GM23338 (cell line): Measurements from ENCODE around the gene LHX8. TPM values are rescaled to one million over a fixed set of nuclear protein-coding genes. Genes with fewer than 3 reads are reported as not detected.

Experiments
- ATAC-seq: fragments of 200-7000 bp; cut with Tn5 transposase; 3 replicates; pipeline ENCODE4 v1.9.1; 2020
- DNase-seq: peaks from one replicate; pipeline ENCODE4 v3.0.0-alpha.2; 2015; ENCODE audit warnings: low spot score
- H2AFZ ChIP-seq: fragments of 200-600 bp; sonication (generic); 2 replicates; pipeline ENCODE4 v1.8.0; 2016; ENCODE audit warnings: antibody characterized with exemption, mild to moderate bottlenecking, moderate library complexity
- H3F3A ChIP-seq: fragments of 200-600 bp; sonication (generic); replicated peaks from 2 replicates; pipeline ENCODE4 v1.8.0; 2017; ENCODE audit warnings: antibody characterized with exemption, mixed run types, low read depth
- H3K27ac ChIP-seq: fragments of 200-600 bp; sonication (generic); 2 replicates; pipeline ENCODE4 v1.6.1; 2016; ENCODE audit warnings: low read depth
- H3K27me3 ChIP-seq: fragments of 200-600 bp; sonication (generic); 2 replicates; pipeline ENCODE4 v1.8.0; 2016; ENCODE audit warnings: mild to moderate bottlenecking, mixed run types, moderate library complexity; ENCODE audit not compliant: insufficient read depth
- H3K36me3 ChIP-seq: fragments of 200-600 bp; sonication (generic); 2 replicates; pipeline ENCODE4 v1.8.0; 2016; ENCODE audit warnings: mild to moderate bottlenecking; ENCODE audit not compliant: insufficient read depth
- H3K4me1 ChIP-seq: fragments of 200-600 bp; sonication (generic); 2 replicates; pipeline ENCODE4 v1.8.0; 2016; ENCODE audit warnings: mild to moderate bottlenecking, moderate library complexity; ENCODE audit not compliant: insufficient read depth
- H3K4me2 ChIP-seq: fragments of 200-600 bp; sonication (generic); 2 replicates; pipeline ENCODE4 v1.7.1; 2017; ENCODE audit warnings: mixed run types
- H3K4me3 ChIP-seq: fragments of 200-600 bp; sonication (generic); 2 replicates; pipeline ENCODE4 v1.6.1; 2016; ENCODE audit warnings: mixed run types
- H3K79me2 ChIP-seq: fragments of 200-600 bp; sonication (generic); replicated peaks from 2 replicates; pipeline ENCODE4 v1.8.0; 2017; ENCODE audit warnings: mild to moderate bottlenecking; ENCODE audit not compliant: insufficient read depth
- H3K9me2 ChIP-seq: fragments of 200-600 bp; sonication (generic); 2 replicates; pipeline ENCODE4 v1.8.0; 2017; ENCODE audit not compliant: insufficient read depth
- H4K20me1 ChIP-seq: fragments of 200-600 bp; sonication (generic); replicated peaks from 2 replicates; pipeline ENCODE4 v1.8.0; 2017; ENCODE audit warnings: mild to moderate bottlenecking; ENCODE audit not compliant: insufficient read depth
- H3K27ac Mint-ChIP-seq: 2 replicates; pipeline ENCODE4 v1.8.0; 2020; ENCODE audit warnings: inconsistent platforms, mild to moderate bottlenecking, moderate library complexity, mixed read lengths
- H3K27me3 Mint-ChIP-seq: 3 replicates; pipeline ENCODE4 v1.8.0; 2022; ENCODE audit warnings: low read depth, mild to moderate bottlenecking, moderate library complexity, mixed read lengths, inconsistent platforms; ENCODE audit not compliant: insufficient read depth, poor library complexity
- H3K36me3 Mint-ChIP-seq: 3 replicates; pipeline ENCODE4 v1.8.0; 2021; ENCODE audit warnings: low read depth, mild to moderate bottlenecking, inconsistent platforms, moderate library complexity, mixed read lengths
- H3K4me1 Mint-ChIP-seq: 3 replicates; pipeline ENCODE4 v1.8.0; 2020; ENCODE audit warnings: mild to moderate bottlenecking, inconsistent platforms, mixed read lengths
- H3K4me3 Mint-ChIP-seq: 3 replicates; pipeline ENCODE4 v1.8.0; 2021; ENCODE audit warnings: moderate library complexity, mild to moderate bottlenecking, inconsistent platforms, mixed read lengths
- H3K9me3 Mint-ChIP-seq: 3 replicates; pipeline ENCODE4 v1.8.0; 2020; ENCODE audit warnings: moderate library complexity, mild to moderate bottlenecking, inconsistent platforms, mixed read lengths
- CREB1 ChIP-seq: fragments of 250-450 bp; sonication (Bioruptor Pico); IDR thresholded peaks from 2 replicates; pipeline ENCODE4 v1.5.0; 2020; ENCODE audit warnings: low read depth, mild to moderate bottlenecking, moderate library complexity
- EZH2 ChIP-seq: fragments of 200-600 bp; sonication (generic); IDR thresholded peaks from one replicate; pipeline ENCODE4 v1.8.0; 2017; ENCODE audit warnings: antibody characterized with exemption, mild to moderate bottlenecking, low read depth; ENCODE audit not compliant: unreplicated experiment
- EZH2phosphoT487 ChIP-seq: fragments of 200-600 bp; sonication (generic); IDR thresholded peaks from one replicate; pipeline ENCODE4 v1.8.1; 2018; ENCODE audit warnings: antibody characterized with exemption; ENCODE audit not compliant: unreplicated experiment
- JUNB ChIP-seq: IDR thresholded peaks from one replicate; pipeline ENCODE4 v1.6.1; 2016; ENCODE audit warnings: antibody characterized with exemption; ENCODE audit not compliant: unreplicated experiment
- NANOG ChIP-seq: IDR thresholded peaks from 2 replicates; pipeline ENCODE4 v1.6.1; 2016; ENCODE audit warnings: antibody characterized with exemption, borderline replicate concordance
- POLR2AphosphoS5 ChIP-seq: IDR thresholded peaks from 2 replicates; pipeline ENCODE4 v1.6.1; 2016; ENCODE audit warnings: antibody characterized with exemption, low read depth
- STAT1 ChIP-seq: IDR thresholded peaks from one replicate; pipeline ENCODE4 v1.6.1; 2016; ENCODE audit warnings: antibody characterized with exemption; ENCODE audit not compliant: unreplicated experiment
- ZNF331 ChIP-seq: fragments of 250-450 bp; sonication (Bioruptor Pico); IDR thresholded peaks from 2 replicates; pipeline ENCODE4 v1.5.0; 2020; ENCODE audit warnings: low read depth, mild to moderate bottlenecking, moderate library complexity
- polyA plus RNA-seq: library from polyadenylated mRNA; unstranded; fragments of >200 nt; fragmentation: Nextera tagmentation; extraction: Ambion mirVana; gene quantifications from 2 replicates; pipeline ENCODE4 v1.2.1, GENCODE V29; 2016
- total RNA-seq: library from RNA; depleted of rRNA; stranded (reverse); fragments of >200 nt; shearing (Covaris generic); gene quantifications from 2 replicates; pipeline ENCODE4 v1.2.3, GENCODE V29; 2014
- TF ChIP-seq, protein P1 (sequence below): fragments of 250-450 bp; sonication (Bioruptor Pico); IDR thresholded peaks from 2 replicates; pipeline ENCODE4 v1.5.0; 2020; ENCODE audit warnings: mild to moderate bottlenecking, moderate library complexity
- TF ChIP-seq, protein P2 (sequence below): IDR thresholded peaks from 2 replicates; pipeline ENCODE4 v1.6.1; 2016; ENCODE audit warnings: antibody characterized with exemption
- TF ChIP-seq, protein P3 (sequence below): IDR thresholded peaks from one replicate; pipeline ENCODE4 v1.6.1; 2018; ENCODE audit warnings: antibody characterized with exemption; ENCODE audit not compliant: unreplicated experiment
- TF ChIP-seq, protein P4 (sequence below), 2 experiments: fragments of 200-600 bp in 1 of 2; sonication (generic) in 1 of 2; conservative IDR thresholded peaks; 2 replicates each; pipeline versions ENCODE4 v1.5.1 to v1.6.1; 2016 to 2017; ENCODE audit warnings: antibody characterized with exemption in 2 of 2, low read depth in 2 of 2, mild to moderate bottlenecking in 2 of 2, moderate library complexity in 1 of 2

Gene LHX8
- total and polyA plus RNA-seq, 2 experiments from 2014 or later: 0.68 to 0.73 TPM

DNA sequence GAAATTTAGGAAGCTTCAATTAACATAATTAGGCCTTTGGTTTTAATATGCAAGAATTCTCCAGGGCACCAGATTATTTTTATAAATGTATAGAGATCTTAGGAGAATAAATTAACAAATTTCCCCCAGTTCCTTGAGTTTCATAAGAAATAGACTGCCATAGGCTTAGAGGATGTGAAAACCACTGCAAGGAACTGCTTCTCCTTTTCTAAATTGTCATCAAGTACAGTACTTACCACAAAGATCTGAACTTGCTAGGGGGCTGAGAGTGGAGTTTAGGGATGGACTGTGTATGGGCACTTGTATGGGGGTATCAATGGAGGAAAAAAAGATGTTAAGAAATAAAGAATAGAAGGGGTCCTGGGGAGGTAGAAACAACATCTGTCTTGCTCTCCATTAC lies 31.1 kb downstream of the LHX8 start (continued):
- TF ChIP-seq, protein P1, sequence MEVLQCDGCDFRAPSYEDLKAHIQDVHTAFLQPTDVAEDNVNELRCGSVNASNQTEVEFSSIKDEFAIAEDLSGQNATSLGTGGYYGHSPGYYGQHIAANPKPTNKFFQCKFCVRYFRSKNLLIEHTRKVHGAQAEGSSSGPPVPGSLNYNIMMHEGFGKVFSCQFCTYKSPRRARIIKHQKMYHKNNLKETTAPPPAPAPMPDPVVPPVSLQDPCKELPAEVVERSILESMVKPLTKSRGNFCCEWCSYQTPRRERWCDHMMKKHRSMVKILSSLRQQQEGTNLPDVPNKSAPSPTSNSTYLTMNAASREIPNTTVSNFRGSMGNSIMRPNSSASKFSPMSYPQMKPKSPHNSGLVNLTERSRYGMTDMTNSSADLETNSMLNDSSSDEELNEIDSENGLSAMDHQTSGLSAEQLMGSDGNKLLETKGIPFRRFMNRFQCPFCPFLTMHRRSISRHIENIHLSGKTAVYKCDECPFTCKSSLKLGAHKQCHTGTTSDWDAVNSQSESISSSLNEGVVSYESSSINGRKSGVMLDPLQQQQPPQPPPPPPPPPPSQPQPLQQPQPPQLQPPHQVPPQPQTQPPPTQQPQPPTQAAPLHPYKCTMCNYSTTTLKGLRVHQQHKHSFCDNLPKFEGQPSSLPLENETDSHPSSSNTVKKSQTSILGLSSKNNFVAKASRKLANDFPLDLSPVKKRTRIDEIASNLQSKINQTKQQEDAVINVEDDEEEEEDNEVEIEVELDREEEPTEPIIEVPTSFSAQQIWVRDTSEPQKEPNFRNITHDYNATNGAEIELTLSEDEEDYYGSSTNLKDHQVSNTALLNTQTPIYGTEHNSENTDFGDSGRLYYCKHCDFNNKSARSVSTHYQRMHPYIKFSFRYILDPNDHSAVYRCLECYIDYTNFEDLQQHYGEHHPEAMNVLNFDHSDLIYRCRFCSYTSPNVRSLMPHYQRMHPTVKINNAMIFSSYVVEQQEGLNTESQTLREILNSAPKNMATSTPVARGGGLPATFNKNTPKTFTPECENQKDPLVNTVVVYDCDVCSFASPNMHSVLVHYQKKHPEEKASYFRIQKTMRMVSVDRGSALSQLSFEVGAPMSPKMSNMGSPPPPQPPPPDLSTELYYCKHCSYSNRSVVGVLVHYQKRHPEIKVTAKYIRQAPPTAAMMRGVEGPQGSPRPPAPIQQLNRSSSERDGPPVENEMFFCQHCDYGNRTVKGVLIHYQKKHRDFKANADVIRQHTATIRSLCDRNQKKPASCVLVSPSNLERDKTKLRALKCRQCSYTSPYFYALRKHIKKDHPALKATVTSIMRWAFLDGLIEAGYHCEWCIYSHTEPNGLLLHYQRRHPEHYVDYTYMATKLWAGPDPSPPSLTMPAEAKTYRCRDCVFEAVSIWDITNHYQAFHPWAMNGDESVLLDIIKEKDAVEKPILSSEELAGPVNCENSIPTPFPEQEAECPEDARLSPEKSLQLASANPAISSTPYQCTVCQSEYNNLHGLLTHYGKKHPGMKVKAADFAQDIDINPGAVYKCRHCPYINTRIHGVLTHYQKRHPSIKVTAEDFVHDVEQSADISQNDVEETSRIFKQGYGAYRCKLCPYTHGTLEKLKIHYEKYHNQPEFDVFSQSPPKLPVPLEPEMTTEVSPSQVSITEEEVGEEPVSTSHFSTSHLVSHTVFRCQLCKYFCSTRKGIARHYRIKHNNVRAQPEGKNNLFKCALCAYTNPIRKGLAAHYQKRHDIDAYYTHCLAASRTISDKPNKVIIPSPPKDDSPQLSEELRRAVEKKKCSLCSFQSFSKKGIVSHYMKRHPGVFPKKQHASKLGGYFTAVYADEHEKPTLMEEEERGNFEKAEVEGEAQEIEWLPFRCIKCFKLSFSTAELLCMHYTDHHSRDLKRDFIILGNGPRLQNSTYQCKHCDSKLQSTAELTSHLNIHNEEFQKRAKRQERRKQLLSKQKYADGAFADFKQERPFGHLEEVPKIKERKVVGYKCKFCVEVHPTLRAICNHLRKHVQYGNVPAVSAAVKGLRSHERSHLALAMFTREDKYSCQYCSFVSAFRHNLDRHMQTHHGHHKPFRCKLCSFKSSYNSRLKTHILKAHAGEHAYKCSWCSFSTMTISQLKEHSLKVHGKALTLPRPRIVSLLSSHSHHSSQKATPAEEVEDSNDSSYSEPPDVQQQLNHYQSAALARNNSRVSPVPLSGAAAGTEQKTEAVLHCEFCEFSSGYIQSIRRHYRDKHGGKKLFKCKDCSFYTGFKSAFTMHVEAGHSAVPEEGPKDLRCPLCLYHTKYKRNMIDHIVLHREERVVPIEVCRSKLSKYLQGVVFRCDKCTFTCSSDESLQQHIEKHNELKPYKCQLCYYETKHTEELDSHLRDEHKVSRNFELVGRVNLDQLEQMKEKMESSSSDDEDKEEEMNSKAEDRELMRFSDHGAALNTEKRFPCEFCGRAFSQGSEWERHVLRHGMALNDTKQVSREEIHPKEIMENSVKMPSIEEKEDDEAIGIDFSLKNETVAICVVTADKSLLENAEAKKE (CRISPR knock-in tag): no peak

DNA sequence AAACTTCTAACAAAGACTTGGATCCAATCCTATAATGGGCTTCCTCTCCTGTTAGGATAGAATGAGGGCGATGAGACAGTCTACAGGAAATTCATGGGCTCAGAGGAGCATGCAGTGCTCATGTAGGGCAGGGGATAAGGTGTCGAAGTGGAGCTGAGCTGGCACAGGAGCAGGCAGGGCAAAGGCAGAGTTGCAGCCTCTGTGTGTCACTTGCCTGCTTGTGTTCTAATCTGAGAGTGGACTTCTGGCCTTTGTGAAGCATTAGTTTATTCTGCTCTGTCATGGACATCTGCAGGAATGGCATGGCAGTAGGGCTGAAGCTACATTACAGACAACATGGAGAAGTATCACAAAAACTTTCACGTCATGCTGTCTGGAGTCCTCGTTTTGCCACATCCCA lies 32.6 kb downstream of the LHX8 start:
- Histone ChIP-seq H3F3A (no peaks in the 10 kb centered on the region), H3K36me3 (no peaks in the 10 kb centered on the region), H2AFZ (no peak overlapping the region), H3K4me1 (peaks cover 15% of the 10 kb centered on the region; the same call in 1 of the 2 replicates), H3K4me2 (no peak overlapping the region), H3K9me2 (no peaks in the 10 kb centered on the region), H4K20me1 (no peaks in the 10 kb centered on the region), H3K79me2 (no peaks in the 10 kb centered on the region), H3K27me3 (no peaks in the 10 kb centered on the region), H3K4me3 (no peak overlapping the region), H3K27ac (no peak overlapping the region)
- Mint-ChIP-seq H3K9me3 (no peaks in the 10 kb centered on the region), H3K4me1 (peaks cover 11% of the 10 kb centered on the region; the same call in 2 of the 3 replicates), H3K27ac (no peak overlapping the region), H3K36me3 (no peaks in the 10 kb centered on the region), H3K4me3 (no peak overlapping the region), H3K27me3 (peaks cover 4% of the 10 kb centered on the region)
- ATAC-seq: no peak
- no peak for DNase-seq
- no peak for TF ChIP-seq EZH2
- no peak for TF ChIP-seq JUNB
- TF ChIP-seq, protein P2, sequence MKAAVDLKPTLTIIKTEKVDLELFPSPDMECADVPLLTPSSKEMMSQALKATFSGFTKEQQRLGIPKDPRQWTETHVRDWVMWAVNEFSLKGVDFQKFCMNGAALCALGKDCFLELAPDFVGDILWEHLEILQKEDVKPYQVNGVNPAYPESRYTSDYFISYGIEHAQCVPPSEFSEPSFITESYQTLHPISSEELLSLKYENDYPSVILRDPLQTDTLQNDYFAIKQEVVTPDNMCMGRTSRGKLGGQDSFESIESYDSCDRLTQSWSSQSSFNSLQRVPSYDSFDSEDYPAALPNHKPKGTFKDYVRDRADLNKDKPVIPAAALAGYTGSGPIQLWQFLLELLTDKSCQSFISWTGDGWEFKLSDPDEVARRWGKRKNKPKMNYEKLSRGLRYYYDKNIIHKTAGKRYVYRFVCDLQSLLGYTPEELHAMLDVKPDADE: no peak
- TF ChIP-seq NANOG: no peak
- no peak for TF ChIP-seq CREB1
- TF ChIP-seq EZH2phosphoT487: no peak
- no peak for TF ChIP-seq POLR2AphosphoS5
- TF ChIP-seq, protein P3, sequence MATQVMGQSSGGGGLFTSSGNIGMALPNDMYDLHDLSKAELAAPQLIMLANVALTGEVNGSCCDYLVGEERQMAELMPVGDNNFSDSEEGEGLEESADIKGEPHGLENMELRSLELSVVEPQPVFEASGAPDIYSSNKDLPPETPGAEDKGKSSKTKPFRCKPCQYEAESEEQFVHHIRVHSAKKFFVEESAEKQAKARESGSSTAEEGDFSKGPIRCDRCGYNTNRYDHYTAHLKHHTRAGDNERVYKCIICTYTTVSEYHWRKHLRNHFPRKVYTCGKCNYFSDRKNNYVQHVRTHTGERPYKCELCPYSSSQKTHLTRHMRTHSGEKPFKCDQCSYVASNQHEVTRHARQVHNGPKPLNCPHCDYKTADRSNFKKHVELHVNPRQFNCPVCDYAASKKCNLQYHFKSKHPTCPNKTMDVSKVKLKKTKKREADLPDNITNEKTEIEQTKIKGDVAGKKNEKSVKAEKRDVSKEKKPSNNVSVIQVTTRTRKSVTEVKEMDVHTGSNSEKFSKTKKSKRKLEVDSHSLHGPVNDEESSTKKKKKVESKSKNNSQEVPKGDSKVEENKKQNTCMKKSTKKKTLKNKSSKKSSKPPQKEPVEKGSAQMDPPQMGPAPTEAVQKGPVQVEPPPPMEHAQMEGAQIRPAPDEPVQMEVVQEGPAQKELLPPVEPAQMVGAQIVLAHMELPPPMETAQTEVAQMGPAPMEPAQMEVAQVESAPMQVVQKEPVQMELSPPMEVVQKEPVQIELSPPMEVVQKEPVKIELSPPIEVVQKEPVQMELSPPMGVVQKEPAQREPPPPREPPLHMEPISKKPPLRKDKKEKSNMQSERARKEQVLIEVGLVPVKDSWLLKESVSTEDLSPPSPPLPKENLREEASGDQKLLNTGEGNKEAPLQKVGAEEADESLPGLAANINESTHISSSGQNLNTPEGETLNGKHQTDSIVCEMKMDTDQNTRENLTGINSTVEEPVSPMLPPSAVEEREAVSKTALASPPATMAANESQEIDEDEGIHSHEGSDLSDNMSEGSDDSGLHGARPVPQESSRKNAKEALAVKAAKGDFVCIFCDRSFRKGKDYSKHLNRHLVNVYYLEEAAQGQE: no peak
- no peak for TF ChIP-seq STAT1
- TF ChIP-seq ZNF331: no peak
- TF ChIP-seq, protein P4, sequence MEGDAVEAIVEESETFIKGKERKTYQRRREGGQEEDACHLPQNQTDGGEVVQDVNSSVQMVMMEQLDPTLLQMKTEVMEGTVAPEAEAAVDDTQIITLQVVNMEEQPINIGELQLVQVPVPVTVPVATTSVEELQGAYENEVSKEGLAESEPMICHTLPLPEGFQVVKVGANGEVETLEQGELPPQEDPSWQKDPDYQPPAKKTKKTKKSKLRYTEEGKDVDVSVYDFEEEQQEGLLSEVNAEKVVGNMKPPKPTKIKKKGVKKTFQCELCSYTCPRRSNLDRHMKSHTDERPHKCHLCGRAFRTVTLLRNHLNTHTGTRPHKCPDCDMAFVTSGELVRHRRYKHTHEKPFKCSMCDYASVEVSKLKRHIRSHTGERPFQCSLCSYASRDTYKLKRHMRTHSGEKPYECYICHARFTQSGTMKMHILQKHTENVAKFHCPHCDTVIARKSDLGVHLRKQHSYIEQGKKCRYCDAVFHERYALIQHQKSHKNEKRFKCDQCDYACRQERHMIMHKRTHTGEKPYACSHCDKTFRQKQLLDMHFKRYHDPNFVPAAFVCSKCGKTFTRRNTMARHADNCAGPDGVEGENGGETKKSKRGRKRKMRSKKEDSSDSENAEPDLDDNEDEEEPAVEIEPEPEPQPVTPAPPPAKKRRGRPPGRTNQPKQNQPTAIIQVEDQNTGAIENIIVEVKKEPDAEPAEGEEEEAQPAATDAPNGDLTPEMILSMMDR (conservative IDR thresholded peaks at IDR 0.05; ENCODE audit: low read depth in 2 of 2): no peak
